Activated naive CD8-positive, alpha-beta T cell treated with anti-CD3 and anti-CD28 coated beads, Interleukin-2, amount 50 U/mL, for 16 hours (primary cell): ENCODE results near the gene KCNIP3.

Source experiments
- DNase-seq: peaks from one replicate; pipeline ENCODE4 v3.0.0-alpha.2; 2020; ENCODE audit warnings: low read depth, low spot score

The KCNIP3 gene

GRCh38 chr2:95274291-95275150 lies 22.6 kb upstream of the KCNIP3 start, which contains the start of gene PROM2:
PROM2 (plus strand) TSS chr2:95274449; CDS start chr2:95274586, 137 bp downstream.
- no peak for DNase-seq

- no peak for DNase-seq
Observed at GRCh38 chr2:95275151-95275515, 22.0 kb upstream of the KCNIP3 start.

- DNase-seq: no peak
Observed at GRCh38 chr2:95275601-95276243, 21.4 kb upstream of the KCNIP3 start.

- no peak for DNase-seq
Observed at GRCh38 chr2:95276244-95276887, 20.8 kb upstream of the KCNIP3 start.

- no peak for DNase-seq
Observed at GRCh38 chr2:95276888-95277245, 20.3 kb upstream of the KCNIP3 start.

GRCh38 chr2:95277246-95277906 lies 19.8 kb upstream of the KCNIP3 start:
- no peak for DNase-seq

- DNase-seq: no peak
Observed at GRCh38 chr2:95278051-95278471, 19.1 kb upstream of the KCNIP3 start.

- no peak for DNase-seq
Observed at GRCh38 chr2:95278637-95279225, 18.4 kb upstream of the KCNIP3 start.

- no peak for DNase-seq
Observed at GRCh38 chr2:95279435-95280035, 17.6 kb upstream of the KCNIP3 start.

- DNase-seq: no peak
Observed at GRCh38 chr2:95281071-95281470, 16.1 kb upstream of the KCNIP3 start.

GRCh38 chr2:95281786-95282185 lies 15.4 kb upstream of the KCNIP3 start:
- DNase-seq: no peak

GRCh38 chr2:95282458-95282857 lies 14.7 kb upstream of the KCNIP3 start:
- DNase-seq: no peak

GRCh38 chr2:95283562-95283961 lies 13.6 kb upstream of the KCNIP3 start:
- DNase-seq: no peak

- no peak for DNase-seq
Observed at GRCh38 chr2:95284886-95285541, 12.1 kb upstream of the KCNIP3 start.

GRCh38 chr2:95285542-95285932 lies 11.6 kb upstream of the KCNIP3 start:
- DNase-seq: no peak

GRCh38 chr2:95287336-95287735 lies 9.8 kb upstream of the KCNIP3 start:
- DNase-seq: no peak

- DNase-seq: no peak
Observed at GRCh38 chr2:95287806-95288205, 9.3 kb upstream of the KCNIP3 start.

- DNase-seq: no peak
Observed at GRCh38 chr2:95289253-95289652, 7.9 kb upstream of the KCNIP3 start.

- DNase-seq: no peak
Observed at GRCh38 chr2:95291222-95291621, 5.9 kb upstream of the KCNIP3 start.

GRCh38 chr2:95292623-95293260 lies 4.4 kb upstream of the KCNIP3 start:
- DNase-seq: no peak
